Measurements from ENCODE around the gene PPP1R2C. TPM values are rescaled to one million over a fixed set of nuclear protein-coding genes. Genes with fewer than 3 reads are reported as not detected.

Gene PPP1R2C
- total RNA-seq, 1 donor, result not detected

GRCh38 chrX:42772874-42773273 is 5.1 kb downstream of the PPP1R2C start:
- TF ChIP-seq, protein P1, sequence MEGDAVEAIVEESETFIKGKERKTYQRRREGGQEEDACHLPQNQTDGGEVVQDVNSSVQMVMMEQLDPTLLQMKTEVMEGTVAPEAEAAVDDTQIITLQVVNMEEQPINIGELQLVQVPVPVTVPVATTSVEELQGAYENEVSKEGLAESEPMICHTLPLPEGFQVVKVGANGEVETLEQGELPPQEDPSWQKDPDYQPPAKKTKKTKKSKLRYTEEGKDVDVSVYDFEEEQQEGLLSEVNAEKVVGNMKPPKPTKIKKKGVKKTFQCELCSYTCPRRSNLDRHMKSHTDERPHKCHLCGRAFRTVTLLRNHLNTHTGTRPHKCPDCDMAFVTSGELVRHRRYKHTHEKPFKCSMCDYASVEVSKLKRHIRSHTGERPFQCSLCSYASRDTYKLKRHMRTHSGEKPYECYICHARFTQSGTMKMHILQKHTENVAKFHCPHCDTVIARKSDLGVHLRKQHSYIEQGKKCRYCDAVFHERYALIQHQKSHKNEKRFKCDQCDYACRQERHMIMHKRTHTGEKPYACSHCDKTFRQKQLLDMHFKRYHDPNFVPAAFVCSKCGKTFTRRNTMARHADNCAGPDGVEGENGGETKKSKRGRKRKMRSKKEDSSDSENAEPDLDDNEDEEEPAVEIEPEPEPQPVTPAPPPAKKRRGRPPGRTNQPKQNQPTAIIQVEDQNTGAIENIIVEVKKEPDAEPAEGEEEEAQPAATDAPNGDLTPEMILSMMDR (IDR thresholded peaks at IDR 0.05; ENCODE audit: insufficient read depth, low read depth, low read length), result no peak
- H3K4me3 ChIP-seq (ENCODE audit: low read depth, low read length), result no peak overlapping the region
- no peak for DNase-seq (ENCODE audit: low read depth)

DNA sequence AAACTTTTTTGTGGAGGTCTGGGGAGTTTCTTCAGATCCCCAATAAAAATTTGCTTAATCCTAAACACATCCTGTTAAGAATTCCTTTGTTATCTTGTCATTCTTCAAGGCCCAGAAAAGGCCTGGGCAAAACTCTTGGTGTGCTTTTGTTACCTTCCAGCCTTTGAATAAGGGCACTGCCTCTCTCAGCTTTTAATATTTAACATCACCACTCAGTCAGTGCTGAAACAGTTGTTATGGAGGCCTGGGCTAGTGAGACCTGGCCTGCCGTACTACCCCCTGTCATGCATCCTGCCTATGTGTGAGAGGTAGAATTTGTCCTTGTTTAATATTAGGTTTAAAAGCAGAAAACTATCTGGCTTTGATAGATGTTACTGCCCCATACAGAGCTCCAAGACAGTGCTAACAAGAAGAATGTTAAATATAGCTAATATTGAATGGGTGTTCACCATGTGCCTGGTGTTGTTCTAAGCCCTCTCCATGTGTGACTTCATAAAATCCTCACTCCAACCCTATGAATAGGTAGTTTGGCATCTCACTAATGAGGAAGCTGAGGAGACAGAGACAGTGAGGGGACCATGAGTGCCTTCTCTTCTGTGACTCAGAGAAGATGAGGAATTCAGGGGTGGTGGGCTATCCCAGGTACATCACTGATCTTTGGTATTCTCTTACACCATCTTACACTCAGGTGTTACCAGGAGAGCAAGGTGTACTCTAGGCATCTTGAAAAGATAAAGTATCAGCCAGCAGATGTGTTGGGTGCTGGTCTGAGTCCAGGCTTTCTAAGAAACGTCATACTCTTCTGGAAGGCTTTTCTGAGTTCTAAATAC is 6.2 kb downstream of the PPP1R2C start:
- peak; percentile 26 for DNase-seq (ENCODE audit: low read depth)
- H3K4me3 ChIP-seq (ENCODE audit: low read depth, low read length), result no peak overlapping the region

GRCh38 chrX:42770566-42770965 is 7.4 kb downstream of the PPP1R2C start:
- H3K4me3 ChIP-seq (ENCODE audit: low read depth, low read length), result no peak overlapping the region
- DNase-seq (ENCODE audit: low read depth), result peak; percentile 28
- TF ChIP-seq, protein P1 (IDR thresholded peaks at IDR 0.05; ENCODE audit: insufficient read depth, low read depth, low read length), result no peak

More for the DNA sequence above, 6.2 kb downstream of the PPP1R2C start:
- TF ChIP-seq, protein P1 (IDR thresholded peaks at IDR 0.05; ENCODE audit: insufficient read depth, low read depth, low read length), result no peak

GRCh38 chrX:42759881-42760280 is 18.1 kb downstream of the PPP1R2C start:
- H3K4me3 ChIP-seq (ENCODE audit: low read depth, low read length), result no peak overlapping the region
- no peak for DNase-seq (ENCODE audit: low read depth)
- TF ChIP-seq, protein P1 (IDR thresholded peaks at IDR 0.05; ENCODE audit: insufficient read depth, low read depth, low read length), result no peak

GRCh38 chrX:42755815-42756214 is 22.1 kb downstream of the PPP1R2C start:
- no peak overlapping the region for H3K4me3 ChIP-seq (ENCODE audit: low read depth, low read length)
- DNase-seq (ENCODE audit: low read depth), result peak; percentile 58
- TF ChIP-seq, protein P1 (IDR thresholded peaks at IDR 0.05; ENCODE audit: insufficient read depth, low read depth, low read length), result no peak

DNA sequence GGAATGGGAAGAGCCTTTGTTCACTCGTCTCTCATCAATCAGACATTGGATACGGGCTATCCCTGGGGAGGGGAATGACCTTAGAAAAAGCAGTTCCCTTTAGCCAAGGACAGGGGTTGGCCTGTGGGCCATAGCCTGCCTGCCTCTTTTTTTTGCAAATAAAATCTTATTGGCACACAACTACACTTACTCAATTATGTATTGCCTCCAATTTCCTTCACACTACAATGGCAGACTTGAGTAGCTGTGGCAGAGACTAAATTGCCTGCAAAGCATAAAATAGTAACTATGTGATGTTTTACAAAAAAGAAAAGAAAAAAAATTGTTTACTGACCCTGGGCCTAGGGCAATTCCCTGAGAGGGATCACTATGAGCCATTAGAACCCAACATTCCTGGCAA is 23.4 kb downstream of the PPP1R2C start:
- DNase-seq (ENCODE audit: low read depth), result no peak
- TF ChIP-seq, protein P1 (IDR thresholded peaks at IDR 0.05; ENCODE audit: insufficient read depth, low read depth, low read length), result no peak
- H3K4me3 ChIP-seq (ENCODE audit: low read depth, low read length), result no peak overlapping the region

Measured in fibroblast of villous mesenchyme (primary cell).